HG03175 (cell line): ENCODE measurements around the gene GPC6.
"Not testable (repeated sequence)": the region's sequence is repeated elsewhere in the genome, so short reads cannot be mapped to it uniquely, and the experiment has no call there.

Source experiments
- ATAC-seq: cut with Tn5 transposase; IDR thresholded peaks from one replicate; pipeline ENCODE4 v1.9.1; 2021; ENCODE audit warnings: mild to moderate bottlenecking, moderate library complexity; ENCODE audit not compliant: unreplicated experiment

Gene GPC6

GRCh38 chr13:94263038-94263437, 1036.4 kb downstream of the GPC6 start:
- ATAC-seq: no peak

- ATAC-seq: no peak
These were observed 1041.2 kb downstream of the GPC6 start for GRCh38 chr13:94267581-94268366.

GRCh38 chr13:94268661-94269060, 1042.1 kb downstream of the GPC6 start:
- no peak for ATAC-seq

- ATAC-seq: no peak
These were observed 1043.0 kb downstream of the GPC6 start for GRCh38 chr13:94269557-94269956.

GRCh38 chr13:94270556-94270955, 1043.9 kb downstream of the GPC6 start:
- no peak for ATAC-seq

GRCh38 chr13:94272038-94272437, 1045.4 kb downstream of the GPC6 start:
- no peak for ATAC-seq

- no peak for ATAC-seq
These were observed 1053.7 kb downstream of the GPC6 start for GRCh38 chr13:94280349-94280748.

GRCh38 chr13:94280845-94281244, 1054.2 kb downstream of the GPC6 start:
- ATAC-seq: no peak

GRCh38 chr13:94286581-94286980, 1060.0 kb downstream of the GPC6 start:
- no peak for ATAC-seq

- ATAC-seq: no peak
These were observed 1065.2 kb downstream of the GPC6 start for GRCh38 chr13:94291631-94292322.

GRCh38 chr13:94292323-94292640, 1065.7 kb downstream of the GPC6 start:
- ATAC-seq: no peak

GRCh38 chr13:94296471-94296870, 1069.9 kb downstream of the GPC6 start:
- ATAC-seq: no peak

GRCh38 chr13:94298346-94298745, 1071.7 kb downstream of the GPC6 start:
- no peak for ATAC-seq

- ATAC-seq: no peak
These were observed 1073.8 kb downstream of the GPC6 start for GRCh38 chr13:94300401-94300800.

GRCh38 chr13:94301487-94301886, 1074.9 kb downstream of the GPC6 start:
- no peak for ATAC-seq

GRCh38 chr13:94302847-94303565, 1076.4 kb downstream of the GPC6 start:
- not testable (repeated sequence) for ATAC-seq

GRCh38 chr13:94303644-94304174, 1077.1 kb downstream of the GPC6 start:
- no peak for ATAC-seq

GRCh38 chr13:94305033-94305432, 1078.4 kb downstream of the GPC6 start:
- ATAC-seq: no peak

- ATAC-seq: no peak
These were observed 1078.9 kb downstream of the GPC6 start for GRCh38 chr13:94305463-94305862.

- ATAC-seq: no peak
These were observed 1079.3 kb downstream of the GPC6 start for GRCh38 chr13:94305934-94306333.

GRCh38 chr13:94308832-94309231, 1082.2 kb downstream of the GPC6 start:
- no peak for ATAC-seq

GRCh38 chr13:94309576-94309975, 1083.0 kb downstream of the GPC6 start:
- ATAC-seq: no peak
